A549 (cell line): ENCODE measurements around the gene PXK. TPM values are rescaled to one million over a fixed set of nuclear protein-coding genes. Genes with fewer than 3 reads are reported as not detected.

ENCODE experiments used
- ATAC-seq, 2 experiments: fragments of 200-7000 bp in 1 of 2; fragments of >200 bp in 1 of 2; cut with Nextera tagmentation in 1 of 2; cut with Tn5 transposase in 1 of 2; 3 replicates each; pipeline versions ENCODE4 v1.8.0 to v1.9.1; 2018 to 2020; ENCODE audit warnings: mild to moderate bottlenecking in 1 of 2, moderate library complexity in 1 of 2
- CTCF ChIA-PET: fragments of 300-600 bp; sonication (Branson Sonifier 250); formaldehyde crosslinking; extraction: SDS; loops from one replicate; lab custom pipeline; 2021; ENCODE audit warnings: antibody characterized with exemption, inconsistent platforms; lab: Yijun Ruan, JAX
- POLR2A ChIA-PET: fragments of 350-600 bp; formaldehyde crosslinking; extraction: SDS; loops from one replicate; lab custom pipeline; 2021; ENCODE audit warnings: antibody characterized with exemption, inconsistent platforms; lab: Yijun Ruan, JAX
- DNase-seq, 2 experiments: peaks; one replicate each; pipeline versions ENCODE4 v3.0.0 to v3.0.0-alpha.2; 2011 to 2016; ENCODE audit warnings: low read depth in 1 of 2, low spot score in 1 of 2
- FAIRE-seq: peaks from 2 replicates; lab custom pipeline; 2011; peaks lifted over from hg19 to GRCh38; lab: Jason Lieb, UNC
- H3K27ac ChIP-seq, 2 experiments: fragments of >200 bp; sonication (Bioruptor Twin); formaldehyde crosslinking; 3 replicates each; pipeline ENCODE4 v1.5.1; 2016 to 2017
- H3K4me1 ChIP-seq: fragments of >200 bp; sonication (Bioruptor Twin); formaldehyde crosslinking; 3 replicates; pipeline ENCODE4 v1.6.1; 2016
- H3K4me2 ChIP-seq: fragments of >200 bp; sonication (Bioruptor Twin); formaldehyde crosslinking; 3 replicates; pipeline ENCODE4 v1.6.1; 2016
- H3K4me3 ChIP-seq: fragments of >200 bp; sonication (Bioruptor Twin); formaldehyde crosslinking; 3 replicates; pipeline ENCODE4 v1.5.1; 2016
- H3K9me3 ChIP-seq: fragments of >200 bp; sonication (Bioruptor Twin); formaldehyde crosslinking; 3 replicates; pipeline ENCODE4 v1.6.1; 2016
- CHD4 ChIP-seq: fragments of 200-600 bp; sonication (generic); IDR thresholded peaks from 2 replicates; pipeline ENCODE4 v1.6.1; 2016; ENCODE audit warnings: antibody characterized with exemption, mild to moderate bottlenecking, borderline replicate concordance
- CTCF ChIP-seq: fragments of >200 bp; sonication (Bioruptor Twin); formaldehyde crosslinking; IDR thresholded peaks from 3 replicates; pipeline ENCODE4 v1.5.1; 2016
- EHF ChIP-seq: fragments of 250-450 bp; sonication (Bioruptor Pico); IDR thresholded peaks from 2 replicates; pipeline ENCODE4 v1.5.0; 2020; ENCODE audit warnings: mild to moderate bottlenecking
- EHMT2 ChIP-seq: fragments of 200-600 bp; sonication (generic); IDR thresholded peaks from 2 replicates; pipeline ENCODE4 v1.6.1; 2016; ENCODE audit warnings: antibody characterized with exemption, low read depth, mild to moderate bottlenecking, moderate library complexity
- ELK1 ChIP-seq: fragments of 150-350 bp; IDR thresholded peaks from 2 replicates; pipeline ENCODE4 v1.6.1; 2014; ENCODE audit warnings: low read depth, mild to moderate bottlenecking, low read length
- ESRRA ChIP-seq: fragments of 150-350 bp; IDR thresholded peaks from 2 replicates; pipeline ENCODE4 v1.6.1; 2014; ENCODE audit warnings: mild to moderate bottlenecking, low read length, borderline replicate concordance
- FOSB ChIP-seq: fragments of 250-450 bp; sonication (Bioruptor Pico); IDR thresholded peaks from 2 replicates; pipeline ENCODE4 v1.5.0; 2020; ENCODE audit warnings: mild to moderate bottlenecking, moderate library complexity
- HOXB13 ChIP-seq: fragments of 250-450 bp; sonication (Bioruptor Pico); IDR thresholded peaks from 2 replicates; pipeline ENCODE4 v1.5.0; 2020; ENCODE audit warnings: low read depth, mild to moderate bottlenecking, moderate library complexity
- JUN ChIP-seq, 2 experiments: fragments of >200 bp; sonication (Bioruptor Twin); formaldehyde crosslinking; IDR thresholded peaks; 2 replicates in 1 of 2; 3 replicates in 1 of 2; pipeline ENCODE4 v1.6.1; 2016 to 2017
- JUNB ChIP-seq: fragments of >200 bp; sonication (Bioruptor Twin); formaldehyde crosslinking; IDR thresholded peaks from 2 replicates; pipeline ENCODE4 v1.6.1; 2016
- KDM5A ChIP-seq: fragments of 200-600 bp; sonication (generic); IDR thresholded peaks from 2 replicates; pipeline ENCODE4 v1.6.1; 2016; ENCODE audit warnings: antibody characterized with exemption, mild to moderate bottlenecking
- MAZ ChIP-seq: fragments of 150-350 bp; IDR thresholded peaks from 2 replicates; pipeline ENCODE4 v1.6.1; 2014; ENCODE audit warnings: antibody characterized with exemption, low read depth, low read length, borderline replicate concordance
- RARB ChIP-seq: fragments of 250-450 bp; sonication (Bioruptor Pico); IDR thresholded peaks from 2 replicates; pipeline ENCODE4 v1.8.0; 2021; ENCODE audit warnings: mild to moderate bottlenecking, moderate library complexity
- REST ChIP-seq: fragments of 200-600 bp; sonication (generic); IDR thresholded peaks from 2 replicates; pipeline ENCODE4 v1.6.1; 2016; ENCODE audit warnings: antibody characterized with exemption, mild to moderate bottlenecking, moderate library complexity
- USF2 ChIP-seq: fragments of 450-650 bp; IDR thresholded peaks from 2 replicates; pipeline ENCODE4 v1.6.1; 2014; ENCODE audit warnings: antibody characterized with exemption
- ZC3H11A ChIP-seq: fragments of 450-650 bp; IDR thresholded peaks from 2 replicates; pipeline ENCODE4 v1.6.1; 2014; ENCODE audit warnings: antibody characterized with exemption, mild to moderate bottlenecking
- ZSCAN20 ChIP-seq: fragments of 250-450 bp; sonication (Bioruptor Pico); IDR thresholded peaks from 2 replicates; pipeline ENCODE4 v1.8.0; 2022; ENCODE audit warnings: mild to moderate bottlenecking, moderate library complexity
- WGBS: methylation state at CpG from one replicate; pipeline ENCODE4 v1.1.6; 2017; ENCODE audit errors: missing lambda C conversion rate; 5-methylcytosine and 5-hydroxymethylcytosine counted together
- polyA plus RNA-seq, 4 experiments: library from polyadenylated mRNA; depleted of rRNA in 3 of 4; stranded (reverse); fragments of >200 nt; fragmentation: RNase III in 1 of 4; extraction: RNeasy Plus Mini Kit Qiagen cat#74134 plus additional on column Dnase treatment in 1 of 4; gene quantifications; 2 replicates in 3 of 4; 3 replicates in 1 of 4; pipeline ENCODE4 v1.2.3, GENCODE V29; 2011 to 2017
- TF ChIP-seq, protein P1 (sequence below): IDR thresholded peaks from 2 replicates; pipeline ENCODE4 v1.6.1; 2012
- TF ChIP-seq, protein P2 (sequence below): IDR thresholded peaks from 2 replicates; pipeline ENCODE4 v1.6.1; 2012; ENCODE audit warnings: low read depth, borderline replicate concordance

Gene PXK
- polyA plus RNA-seq, 2 of the 4 experiments (the other 2 are of a cell fraction), result 4.4 to 10.5 TPM

- peak in 1 of 2 experiments; percentile 15 for DNase-seq
- Histone ChIP-seq H3K9me3 (no peaks in the 10 kb centered on the region), H3K4me3 (no peak overlapping the region), H3K4me2 (no peak overlapping the region)
- FAIRE-seq, result no peak
- ATAC-seq, result peak in 1 of 2 experiments; percentile 72; a peak in 3 of 6 replicates
- 83% methylated on average over 4 of the region's 4 CpGs for WGBS
- CTCF ChIA-PET, result interaction anchor here (1.3 kb wide), 1 partner anchor 10 kb away, joined by 7 read pairs; no protein-coding TSS in a partner anchor
- no peak for TF ChIP-seq REST
- TF ChIP-seq EHF (CRISPR knock-in tag), result no peak
- no peak for TF ChIP-seq USF2
- no peak for TF ChIP-seq MAZ
- TF ChIP-seq EHMT2, result no peak
- TF ChIP-seq JUNB, result no peak
- no peak for TF ChIP-seq ESRRA
- TF ChIP-seq CTCF, result no peak
- no peak for TF ChIP-seq ZC3H11A
- TF ChIP-seq, protein P1, sequence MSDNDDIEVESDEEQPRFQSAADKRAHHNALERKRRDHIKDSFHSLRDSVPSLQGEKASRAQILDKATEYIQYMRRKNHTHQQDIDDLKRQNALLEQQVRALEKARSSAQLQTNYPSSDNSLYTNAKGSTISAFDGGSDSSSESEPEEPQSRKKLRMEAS, result no peak
- TF ChIP-seq ELK1, result no peak
- TF ChIP-seq, protein P2, sequence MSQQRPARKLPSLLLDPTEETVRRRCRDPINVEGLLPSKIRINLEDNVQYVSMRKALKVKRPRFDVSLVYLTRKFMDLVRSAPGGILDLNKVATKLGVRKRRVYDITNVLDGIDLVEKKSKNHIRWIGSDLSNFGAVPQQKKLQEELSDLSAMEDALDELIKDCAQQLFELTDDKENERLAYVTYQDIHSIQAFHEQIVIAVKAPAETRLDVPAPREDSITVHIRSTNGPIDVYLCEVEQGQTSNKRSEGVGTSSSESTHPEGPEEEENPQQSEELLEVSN, result no peak
- TF ChIP-seq HOXB13 (CRISPR knock-in tag), result no peak
- no peak for TF ChIP-seq CHD4
- TF ChIP-seq KDM5A, result no peak
- TF ChIP-seq, all 56 proteins: peak for 0
- Histone ChIP-seq H3K27ac (no peak overlapping the region), H3K4me1 (peaks cover 6% of the 10 kb centered on the region; the same call in 1 of the 3 replicates)
- POLR2A ChIA-PET, result interaction anchor here (0.5 to 0.9 kb wide), 3 partner anchors 18 to 77 kb away, joined by 3 read pairs; partner anchors contain the start of gene HTD2
Measured at GRCh38 chr3:58383904-58384303, 51.2 kb downstream of the PXK start.

GRCh38 chr3:58384381-58385090 is 51.8 kb downstream of the PXK start:
- FAIRE-seq (no peak), DNase-seq (no peak), ATAC-seq (no peak)
- ChIA-PET POLR2A (interaction anchor here (0.9 kb wide), 2 partner anchors 49 to 78 kb away, joined by 3 read pairs; partner anchors contain the start of gene HTD2), CTCF (interaction anchor here (1.3 kb wide), 1 partner anchor 9 kb away, joined by 7 read pairs; no protein-coding TSS in a partner anchor)
- H3K4me2 ChIP-seq, result no peak overlapping the region
- no peaks in the 10 kb centered on the region for H3K9me3 ChIP-seq
- 75% methylated on average over 3 of the region's 3 CpGs for whole genome bisulfite sequencing
- no peak overlapping the region for H3K4me3 ChIP-seq
- peaks cover 7% of the 10 kb centered on the region; the same call in 1 of the 3 replicates for H3K4me1 ChIP-seq
- H3K27ac ChIP-seq, result no peak overlapping the region
- no peak for TF ChIP-seq ZSCAN20
- no peak for TF ChIP-seq FOSB (CRISPR knock-in tag)
- TF ChIP-seq USF2, result no peak
- no peak for TF ChIP-seq RARB
- TF ChIP-seq JUN (IDR thresholded peaks at IDR 0.05), result no peak
- no peak for TF ChIP-seq REST
